ENCODE results near the gene LYAR.

LYAR gene, protein sequence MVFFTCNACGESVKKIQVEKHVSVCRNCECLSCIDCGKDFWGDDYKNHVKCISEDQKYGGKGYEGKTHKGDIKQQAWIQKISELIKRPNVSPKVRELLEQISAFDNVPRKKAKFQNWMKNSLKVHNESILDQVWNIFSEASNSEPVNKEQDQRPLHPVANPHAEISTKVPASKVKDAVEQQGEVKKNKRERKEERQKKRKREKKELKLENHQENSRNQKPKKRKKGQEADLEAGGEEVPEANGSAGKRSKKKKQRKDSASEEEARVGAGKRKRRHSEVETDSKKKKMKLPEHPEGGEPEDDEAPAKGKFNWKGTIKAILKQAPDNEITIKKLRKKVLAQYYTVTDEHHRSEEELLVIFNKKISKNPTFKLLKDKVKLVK

DNA sequence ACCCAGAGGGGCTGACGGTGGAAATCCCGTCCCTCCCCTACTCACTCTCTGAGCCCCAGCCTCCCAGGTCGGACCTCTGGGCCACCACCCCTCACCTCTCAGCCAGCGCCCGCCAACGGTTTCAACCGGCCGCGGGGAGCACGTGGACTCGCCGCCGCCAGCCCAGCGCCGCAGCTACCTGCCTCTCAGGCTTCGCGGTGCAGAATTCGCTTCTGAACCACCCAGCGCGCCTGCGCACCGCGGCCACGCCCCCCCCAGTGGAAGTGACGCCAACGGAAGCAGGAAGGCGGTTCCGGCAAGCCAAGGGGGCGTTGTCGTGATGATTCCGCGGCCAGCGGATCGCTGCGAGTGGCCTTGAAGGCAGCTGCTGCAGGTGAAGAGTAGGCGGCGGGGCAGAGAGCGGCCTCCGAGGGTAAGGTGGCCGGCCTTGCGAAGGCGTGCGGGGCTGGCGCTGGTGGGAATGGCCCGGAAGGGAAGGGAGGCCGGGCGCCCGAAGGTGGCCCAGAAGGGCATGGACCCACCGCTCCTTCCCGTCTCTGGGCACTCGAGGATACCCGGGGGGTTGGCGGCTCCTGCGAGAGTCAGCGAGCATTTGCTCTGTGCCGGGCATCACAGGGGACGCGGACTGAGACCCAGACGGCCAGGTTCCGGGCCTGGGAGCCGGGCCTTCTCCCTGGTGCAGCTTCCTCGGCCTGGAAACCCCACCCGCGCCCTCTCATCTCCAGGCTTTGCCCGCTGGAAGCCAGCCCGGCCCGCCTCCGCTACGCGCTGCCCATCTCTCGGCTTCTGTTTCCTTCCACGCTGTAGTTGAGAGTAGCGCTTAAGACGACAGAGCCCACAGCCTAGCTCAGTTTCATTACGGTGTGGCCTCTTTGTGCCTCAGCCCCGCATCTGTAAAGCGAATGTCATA is at the start of gene LYAR, which contains the start of gene ZBTB49:
Gene LYAR, minus strand, starts transcription at position 214 of the 910 bp plus-strand sequence. CDS start 6,412 bp downstream, outside the sequence.
Gene ZBTB49, plus strand, starts transcription at position 311 of the 910 bp plus-strand sequence. CDS start 9,695 bp downstream, outside the sequence.
- DNase-seq = peak; percentile 95

DNA sequence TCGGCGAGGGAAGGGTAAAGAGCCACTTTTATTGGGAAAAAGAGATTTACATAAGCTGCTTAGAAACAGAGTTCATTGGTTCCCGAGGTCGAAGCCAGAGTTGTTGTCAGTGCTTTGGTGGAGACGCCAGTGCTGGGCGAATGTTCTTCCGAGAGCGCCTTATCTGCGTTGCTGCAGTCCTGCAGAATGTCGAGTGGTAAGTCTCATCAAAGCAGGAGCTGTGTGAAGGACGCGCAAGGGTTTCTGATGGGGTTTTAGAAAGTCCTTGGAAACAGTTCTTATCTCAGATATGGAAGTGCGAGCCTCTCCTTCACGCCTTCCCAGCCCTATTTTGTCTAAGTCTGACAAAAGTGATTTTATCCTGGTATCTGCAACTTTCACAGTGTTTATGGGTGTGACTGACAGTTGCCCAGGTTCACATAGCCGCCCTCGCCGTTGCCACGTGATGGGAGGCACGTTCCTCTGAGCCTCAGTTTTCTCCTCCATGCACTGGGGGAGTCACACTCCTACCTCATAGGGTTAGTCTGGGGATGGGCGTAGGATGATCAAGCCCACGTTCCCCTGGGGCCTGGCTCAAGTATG is 49.6 kb upstream of the LYAR start:
- DNase-seq = no peak

DNA sequence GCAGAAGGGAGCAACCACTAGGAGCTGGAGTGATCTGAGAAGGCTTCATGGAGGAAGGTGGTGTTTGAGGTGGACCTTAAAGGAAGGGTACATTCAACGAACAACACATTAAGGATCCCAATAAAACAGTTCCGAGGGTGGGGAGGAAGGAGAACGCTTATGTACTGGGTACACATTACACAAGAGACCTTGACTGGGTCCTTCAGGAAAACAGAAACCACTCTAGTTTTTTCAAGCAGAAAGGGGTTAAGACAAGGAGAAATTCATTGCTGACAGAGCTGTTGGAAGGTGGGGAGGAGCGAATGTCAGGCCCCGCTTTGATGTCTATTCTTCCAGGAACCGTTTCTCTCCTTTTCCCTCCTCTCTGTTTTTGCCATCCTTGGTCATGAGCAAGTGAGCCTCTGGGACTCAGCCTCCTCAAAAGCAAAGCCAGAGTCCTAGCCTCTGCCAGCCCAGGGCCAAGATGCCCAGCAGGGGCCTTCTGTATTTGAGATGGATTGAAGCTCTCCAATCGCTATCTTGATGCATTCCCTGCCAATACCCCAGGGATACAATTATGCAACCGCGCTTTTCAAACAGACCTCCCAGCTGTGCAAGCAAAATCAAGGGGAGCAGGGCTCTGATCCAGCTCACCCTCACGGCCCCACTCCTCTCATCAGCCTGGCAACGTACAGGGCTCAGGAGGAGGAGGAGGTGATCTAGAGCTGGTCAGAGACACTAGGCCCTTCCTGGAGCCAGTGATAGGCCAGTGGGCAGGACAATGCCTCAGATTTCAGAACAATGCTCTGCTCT is 48.5 kb upstream of the LYAR start:
- DNase-seq = no peak

DNA sequence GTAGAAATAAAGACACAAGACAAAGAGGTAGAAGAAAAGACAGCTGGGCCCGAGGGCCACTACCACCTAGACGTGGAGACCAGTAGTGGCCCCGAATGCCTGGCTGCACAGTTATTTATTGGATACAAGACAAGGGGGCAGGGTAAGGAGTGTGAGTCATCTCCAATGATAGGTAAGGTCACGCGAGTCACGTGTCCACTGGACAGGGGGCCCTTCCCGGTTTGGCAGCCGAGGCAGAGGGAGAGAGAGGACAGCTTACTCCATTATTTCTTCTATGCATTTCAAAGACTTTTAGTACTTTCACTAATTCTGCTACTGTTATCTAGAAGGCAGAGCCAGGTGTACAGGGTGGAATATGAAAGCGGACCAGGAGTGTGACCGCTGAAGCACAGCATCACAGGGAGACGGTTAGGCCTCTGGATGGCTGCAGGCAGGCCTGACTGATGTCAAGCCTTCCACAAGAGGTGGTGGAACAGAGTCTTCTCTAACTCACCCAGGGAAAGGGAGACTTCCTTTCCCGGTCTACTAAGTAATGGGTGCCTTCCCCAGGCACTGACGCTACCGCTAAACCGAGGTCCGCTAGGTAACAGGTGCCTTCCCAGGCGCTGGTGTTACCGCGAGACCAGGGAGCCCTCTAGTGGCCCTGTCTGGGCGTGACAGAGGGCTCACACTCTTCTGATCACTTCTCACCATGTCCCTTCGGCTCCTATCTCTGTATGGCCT is 45.0 kb upstream of the LYAR start:
- peak; percentile 67 for DNase-seq

DNA sequence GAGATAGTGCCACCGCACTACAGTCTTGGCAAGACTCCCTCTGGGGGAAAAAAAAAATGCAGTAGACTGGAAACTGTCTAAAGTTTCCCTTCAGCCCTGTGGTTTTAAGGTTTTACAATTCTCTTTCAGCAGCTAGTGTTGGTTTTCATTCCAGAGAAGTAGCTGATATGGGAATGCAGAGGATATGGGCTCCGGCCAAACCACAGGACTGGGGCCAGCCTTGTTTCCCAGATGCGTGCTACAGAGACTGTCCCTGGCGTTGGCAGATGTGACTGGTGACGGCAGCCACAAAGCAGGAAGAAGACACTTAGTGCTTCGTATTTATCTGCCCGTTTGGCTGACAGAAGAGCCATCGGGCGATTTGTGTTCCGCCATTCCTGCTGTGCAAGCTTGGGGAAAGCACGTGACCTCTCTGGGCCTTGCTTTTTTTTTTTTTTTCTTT is 43.3 kb upstream of the LYAR start:
- DNase-seq = no peak

DNA sequence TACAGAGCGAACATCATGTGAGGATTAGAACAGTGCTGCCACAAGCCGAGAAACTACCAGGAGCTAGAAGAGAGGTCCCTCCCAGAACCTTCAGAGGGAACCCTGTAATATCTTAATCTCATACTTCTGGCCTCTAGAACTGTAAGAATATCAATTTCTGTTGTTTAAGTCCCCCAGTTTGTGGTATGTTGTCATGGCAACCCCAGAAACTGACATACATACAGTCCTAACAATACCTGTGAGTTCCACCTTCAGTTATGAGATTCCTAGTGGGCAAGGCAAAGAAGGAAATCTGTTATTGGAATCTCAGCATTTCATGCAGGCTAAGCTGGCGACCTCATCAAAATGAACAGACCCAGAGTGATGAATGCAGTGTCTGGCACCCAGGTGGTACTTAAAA is 42.6 kb upstream of the LYAR start:
- no peak for DNase-seq

DNA sequence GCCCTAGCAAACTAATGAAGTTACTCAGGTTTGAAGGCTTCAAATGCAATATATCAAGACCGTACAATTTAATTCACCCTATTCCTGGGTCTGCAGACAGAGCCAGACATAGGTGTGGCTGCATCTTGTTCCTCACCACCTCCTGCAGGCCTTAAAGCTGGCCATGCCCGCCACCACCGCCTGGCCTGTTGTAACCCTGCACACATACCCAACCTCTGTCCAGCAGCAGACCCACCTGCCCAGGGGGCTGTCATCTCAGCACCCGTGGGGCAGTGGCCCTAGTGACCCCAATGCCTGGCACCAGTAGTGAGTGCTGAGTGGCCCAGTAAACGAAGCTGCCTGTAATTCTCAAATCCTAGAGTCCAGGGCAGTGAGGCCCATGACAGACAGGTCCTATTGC is 40.8 kb upstream of the LYAR start:
- DNase-seq = no peak

DNA sequence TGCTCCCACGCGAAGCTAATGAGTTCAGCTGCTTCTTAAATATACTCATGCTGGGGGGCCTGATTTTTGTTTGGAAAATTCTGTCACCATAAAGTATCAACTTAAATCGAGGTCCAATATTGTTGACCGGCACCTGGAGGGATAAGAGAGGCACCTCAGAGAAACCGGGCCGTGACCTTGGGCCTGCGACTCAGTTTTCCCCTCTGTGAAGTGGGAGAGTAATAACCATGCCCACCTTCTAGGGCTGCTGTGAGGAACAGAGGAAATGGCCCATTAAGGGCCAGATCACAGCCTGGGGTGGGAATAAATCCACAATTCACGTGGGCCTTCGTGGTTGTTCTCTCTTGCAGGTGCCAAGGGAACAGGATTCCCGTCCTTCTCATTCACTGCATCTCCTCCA is 39.5 kb upstream of the LYAR start:
- DNase-seq = no peak

DNA sequence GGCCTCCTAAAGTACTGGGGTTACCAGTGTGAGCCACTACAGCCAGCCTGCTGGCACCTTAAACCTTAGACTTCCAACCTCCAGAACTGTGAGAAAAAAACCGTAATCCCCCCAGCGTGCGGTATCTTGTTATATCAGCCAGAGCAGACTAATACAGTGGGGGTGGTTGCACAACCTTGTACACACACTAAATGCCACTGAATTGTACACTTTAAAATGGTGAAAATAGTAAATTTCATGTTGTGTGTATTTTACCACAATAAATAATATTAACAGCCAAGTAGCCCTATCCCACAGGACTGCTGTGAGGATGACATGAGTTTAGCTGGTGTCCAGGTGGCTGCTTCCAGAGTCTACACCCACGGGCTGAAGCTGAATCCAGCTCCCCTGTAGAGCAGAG is 38.9 kb upstream of the LYAR start:
- no peak for DNase-seq

DNA sequence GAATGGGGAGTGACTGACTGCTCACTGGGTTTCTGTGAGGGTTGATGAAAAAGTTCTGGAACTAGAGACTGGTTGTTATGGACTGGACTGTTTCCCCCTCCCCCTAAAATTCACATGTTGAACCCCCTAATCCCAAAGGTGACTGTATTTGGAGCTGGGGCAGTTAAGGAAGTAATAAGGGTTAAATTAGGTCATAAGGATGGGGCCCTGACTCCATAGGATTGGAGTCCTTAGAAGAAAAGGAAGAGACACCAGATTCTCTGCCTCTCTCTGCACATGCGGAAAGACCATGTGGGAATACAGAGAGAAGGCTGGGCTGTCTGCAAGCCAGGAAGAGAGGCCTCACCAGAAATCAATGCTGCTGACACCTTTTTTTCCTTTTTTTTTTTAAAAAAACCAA is 38.3 kb upstream of the LYAR start:
- DNase-seq = no peak

DNA sequence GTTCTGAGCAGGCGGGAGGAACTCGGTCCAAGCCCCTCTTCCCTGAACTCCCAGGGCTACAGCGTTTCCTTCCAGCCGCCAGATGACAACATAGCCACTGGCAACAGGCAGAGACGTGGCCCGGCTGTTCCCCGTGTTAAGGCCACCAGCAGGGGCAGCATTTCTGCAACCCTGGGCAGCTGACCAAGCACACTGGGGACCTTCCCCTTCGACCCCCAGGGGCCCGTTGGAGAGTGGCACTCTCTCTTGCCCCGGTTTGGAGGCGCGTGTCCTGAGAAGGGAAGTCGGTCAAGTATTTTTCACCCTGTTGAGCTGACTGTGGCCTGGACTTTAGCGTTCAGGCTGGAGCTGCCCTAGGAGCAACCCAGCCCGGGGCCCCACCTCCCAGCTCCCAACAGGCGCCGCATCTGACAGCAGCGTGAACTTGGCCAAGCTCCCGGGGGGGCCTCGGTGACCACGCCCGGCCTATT is 37.7 kb upstream of the LYAR start:
- no peak for DNase-seq

DNA sequence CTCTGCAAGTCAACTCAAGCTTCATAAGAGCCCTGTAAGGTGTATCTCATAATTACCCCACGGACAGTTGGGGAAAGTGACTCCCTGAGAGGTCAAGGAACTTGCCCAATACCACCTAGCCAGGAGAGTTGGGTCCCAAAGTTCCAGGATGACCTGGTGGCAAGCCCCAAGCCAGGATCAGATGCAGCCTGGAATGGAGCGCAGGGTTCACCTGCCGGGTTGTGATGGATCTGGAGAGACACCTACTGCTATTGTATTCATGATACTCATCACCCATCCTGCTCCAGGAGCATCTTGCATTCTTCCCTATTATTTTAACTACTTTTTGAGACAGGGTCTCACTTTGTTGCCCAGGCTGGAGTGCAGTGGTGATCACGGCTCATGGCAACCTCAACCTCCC is 36.2 kb upstream of the LYAR start:
- DNase-seq = no peak

DNA sequence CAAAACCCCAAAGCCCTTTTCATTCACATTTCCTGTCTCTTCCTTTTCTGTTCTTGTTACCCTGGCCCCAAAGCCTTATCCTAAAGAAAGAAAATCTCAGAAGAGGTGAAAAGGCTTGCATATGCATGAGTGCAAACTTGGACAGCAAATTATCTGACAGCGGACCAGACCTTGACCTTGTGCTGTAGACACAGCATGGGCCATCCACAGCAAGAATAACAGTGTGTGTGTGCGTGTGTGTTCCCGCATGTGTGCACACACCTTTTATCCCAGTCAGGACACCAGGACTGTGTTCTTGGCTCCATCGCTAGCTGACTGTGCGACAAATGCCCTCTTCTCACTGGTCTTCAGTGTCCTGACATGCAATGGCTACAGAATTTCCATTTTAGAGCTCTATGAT is 35.4 kb upstream of the LYAR start:
- no peak for DNase-seq

DNA sequence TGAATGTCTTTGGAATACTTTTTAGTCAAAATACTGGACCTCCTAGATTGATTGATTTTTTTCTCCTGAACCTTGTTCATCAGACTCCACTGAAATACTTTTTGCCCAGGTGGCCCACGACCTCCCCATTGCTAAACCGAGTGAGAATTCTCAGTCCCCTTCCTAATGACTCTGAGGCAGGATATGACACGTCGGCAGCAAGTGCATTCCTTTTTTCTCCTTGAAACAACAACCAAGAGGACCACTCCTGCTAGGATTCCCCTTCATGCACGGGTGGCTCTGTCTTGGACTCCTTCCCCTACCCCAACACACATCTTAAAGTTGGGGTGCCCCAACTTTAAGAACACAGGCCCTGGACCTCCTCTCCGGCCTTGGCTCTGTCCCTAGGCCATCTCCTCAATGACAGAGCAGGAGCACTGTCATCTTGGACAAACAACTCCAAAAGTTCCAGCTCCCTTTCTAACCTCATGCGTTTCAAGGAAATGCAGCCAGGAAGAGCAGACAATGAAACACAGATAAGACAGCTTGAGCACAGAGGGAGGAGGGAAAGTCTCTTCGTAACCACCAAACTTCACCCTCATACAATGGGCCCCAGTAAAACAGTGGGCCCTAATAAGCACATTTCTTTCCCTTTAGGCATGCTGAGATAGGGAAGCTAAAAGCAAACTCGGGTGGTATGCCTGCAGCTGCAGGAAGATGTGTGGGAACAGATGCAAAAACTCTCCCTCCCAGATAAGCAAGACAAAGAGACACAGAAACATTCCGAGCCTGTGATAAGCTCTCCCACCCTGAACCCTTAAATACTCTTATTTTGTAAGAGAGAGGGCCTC is 34.0 kb upstream of the LYAR start:
- no peak for DNase-seq

DNA sequence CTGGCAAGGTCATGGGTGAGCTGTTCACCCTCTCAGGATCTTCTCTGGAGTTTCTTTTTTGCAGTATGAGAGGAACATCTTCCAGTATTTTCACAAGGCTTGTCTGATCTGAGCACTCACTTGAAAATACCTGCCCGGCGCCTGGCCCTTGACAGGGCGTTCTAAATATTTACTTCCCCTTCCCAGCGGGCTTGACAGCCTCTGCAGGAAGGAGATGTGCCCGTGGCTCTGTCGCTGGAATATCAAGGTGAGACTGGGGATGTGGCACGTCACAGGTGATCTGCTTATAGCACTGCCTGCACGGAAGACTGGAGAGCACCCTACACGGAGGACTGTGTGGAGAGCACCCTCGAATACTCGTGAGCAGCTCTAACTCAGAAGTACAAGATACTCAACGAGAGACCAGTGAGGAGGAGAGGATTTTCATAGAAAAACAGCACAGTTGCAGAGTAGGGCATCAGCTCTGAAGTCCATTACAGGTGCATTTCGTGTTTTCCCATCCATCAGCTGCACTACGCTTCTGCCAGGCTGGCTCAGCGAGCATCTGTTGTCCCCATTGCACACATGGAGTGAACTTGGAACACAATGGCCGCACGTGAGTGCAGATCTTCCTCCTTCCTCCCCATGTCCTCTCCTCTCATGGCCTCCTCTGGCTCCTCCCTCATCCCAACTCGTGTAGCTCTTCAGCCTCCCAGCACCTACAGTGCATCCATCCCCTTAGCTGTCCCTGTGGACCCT is 32.2 kb upstream of the LYAR start:
- no peak for DNase-seq

DNA sequence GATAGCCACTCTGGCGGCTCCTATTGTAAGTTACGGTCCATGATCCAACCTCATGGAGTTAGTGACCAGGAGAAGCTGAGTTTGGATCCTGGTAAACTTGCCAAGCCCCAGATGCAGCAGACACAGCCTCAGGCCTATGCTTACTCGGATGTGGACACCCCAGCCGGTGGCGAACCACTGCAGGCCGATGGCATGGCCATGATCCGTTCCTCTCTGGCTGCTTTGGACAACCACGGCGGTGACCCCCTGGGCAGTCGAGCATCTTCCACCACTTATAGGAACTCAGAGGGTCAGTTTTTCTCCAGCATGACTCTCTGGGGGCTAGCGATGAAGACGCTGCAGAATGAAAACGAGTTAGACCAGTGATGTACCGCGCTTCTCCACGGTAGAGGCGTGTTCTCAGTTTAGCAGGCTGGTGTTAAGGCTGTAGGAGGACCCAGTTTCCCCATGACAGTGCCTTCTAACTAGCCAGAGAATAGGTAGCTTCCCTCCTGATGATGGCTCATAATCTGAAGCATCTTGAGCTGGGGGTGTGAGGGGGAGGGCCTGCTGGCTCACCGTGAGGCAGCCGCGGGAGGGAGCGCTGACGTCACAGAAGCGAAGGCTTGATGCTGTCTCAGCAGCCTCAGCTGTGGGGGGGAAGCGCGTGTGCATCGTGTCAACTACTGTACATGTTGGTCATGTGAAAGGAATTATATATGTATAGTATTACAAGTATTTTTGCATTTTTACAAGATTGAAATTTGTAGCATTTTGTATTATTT is 31.2 kb upstream of the LYAR start:
- no peak for DNase-seq

DNA sequence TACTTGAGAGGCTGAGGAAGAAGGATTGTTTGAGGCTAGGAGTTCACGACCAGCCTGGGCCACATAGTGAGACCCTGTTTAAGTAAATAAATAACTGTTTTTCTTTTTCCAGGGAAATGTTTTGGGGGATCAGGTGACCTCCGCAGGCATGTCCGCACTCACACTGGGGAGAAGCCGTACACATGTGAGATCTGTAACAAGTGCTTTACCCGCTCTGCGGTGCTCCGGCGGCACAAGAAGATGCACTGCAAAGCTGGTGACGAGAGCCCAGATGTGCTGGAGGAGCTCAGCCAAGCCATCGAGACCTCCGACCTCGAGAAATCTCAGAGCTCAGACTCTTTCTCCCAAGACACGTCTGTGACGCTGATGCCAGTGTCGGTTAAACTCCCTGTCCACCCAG is 30.6 kb upstream of the LYAR start:
- DNase-seq = no peak

DNA sequence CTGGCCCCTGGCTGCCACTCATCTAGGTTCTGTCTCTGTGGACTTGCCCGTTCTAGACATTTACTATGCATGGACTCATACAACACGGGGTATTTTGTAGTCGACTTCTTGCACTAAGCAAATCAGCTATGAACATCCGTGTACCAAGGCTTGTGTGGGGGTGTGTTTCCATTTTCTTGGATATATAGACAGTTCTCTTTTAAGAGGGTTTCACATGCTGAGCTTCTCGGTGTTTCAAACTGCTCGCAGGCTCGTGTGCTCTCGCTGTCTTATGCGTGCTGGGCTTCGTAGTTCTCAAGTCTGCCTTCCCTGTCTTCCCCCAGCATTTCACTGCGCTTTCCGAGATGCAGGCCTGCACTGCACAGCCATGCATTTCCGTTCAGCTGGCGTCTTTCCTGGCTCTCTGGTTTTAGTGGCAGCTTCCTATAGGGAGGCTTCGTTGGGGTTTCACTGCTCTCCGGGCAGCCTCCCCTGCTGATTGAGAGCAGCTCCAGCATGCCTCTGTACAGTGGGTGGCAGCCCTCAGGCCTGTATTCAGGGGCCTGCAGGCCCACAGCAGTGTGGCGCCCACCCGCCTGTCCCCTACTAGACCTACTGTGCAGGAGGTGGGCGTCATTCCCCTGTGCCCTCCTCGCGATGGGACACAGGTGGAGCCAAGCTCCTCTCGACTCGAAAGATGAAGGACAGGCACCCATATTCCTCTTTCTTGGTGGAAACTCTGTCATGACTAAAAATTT is 27.7 kb upstream of the LYAR start:
- no peak for DNase-seq

DNA sequence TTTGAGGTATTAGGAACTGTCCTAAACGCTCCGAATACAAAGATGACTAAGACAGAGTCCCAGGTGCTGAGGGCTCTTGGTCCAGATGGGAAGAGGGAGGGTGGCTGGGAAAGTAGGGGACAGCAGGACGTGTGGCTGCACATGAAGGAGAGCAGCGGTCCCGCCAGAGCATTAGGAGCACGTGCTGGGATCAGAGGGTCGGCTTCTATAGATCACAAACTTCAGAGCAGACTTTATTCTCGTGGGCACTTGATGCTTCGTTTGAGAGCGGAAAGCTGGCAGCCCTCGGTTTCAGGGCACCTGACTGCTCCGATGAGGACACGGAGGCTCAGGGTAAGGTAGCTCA is 26.2 kb upstream of the LYAR start:
- no peak for DNase-seq

Data from stimulated activated CD4-positive, alpha-beta T cell treated with anti-CD3 and anti-CD28 coated beads, Interleukin-4, amount 100 ng/mL, for 1 hour (primary cell).